Upper lobe of left lung (tissue), 4 donors: ENCODE measurements around the gene TXNRD2.

ENCODE experiments used
- CTCF ChIP-seq, 6 experiments: fragments of 450-650 bp in 4 of 6; fragments of 200-600 bp in 2 of 6; sonication (generic) in 2 of 6; IDR thresholded peaks; one replicate each; pipeline ENCODE4 v1.5.1; 2016 to 2019; ENCODE audit warnings: antibody characterized with exemption in 6 of 6
- POLR2AphosphoS5 ChIP-seq, 2 donors: sonication (generic); formaldehyde crosslinking; IDR thresholded peaks; one replicate each; pipeline ENCODE4 v1.5.1; 2017; ENCODE audit warnings: antibody characterized with exemption in 2 of 2

GRCh38 chr22:19903031-19903430, 38.6 kb downstream of the TXNRD2 start:
- TF ChIP-seq CTCF (IDR thresholded peaks at IDR 0.05) (no peak), POLR2AphosphoS5 (IDR thresholded peaks at IDR 0.05) (no peak)
